ENCODE measurements around the gene HS3ST3B1.

The HS3ST3B1 gene

DNA sequence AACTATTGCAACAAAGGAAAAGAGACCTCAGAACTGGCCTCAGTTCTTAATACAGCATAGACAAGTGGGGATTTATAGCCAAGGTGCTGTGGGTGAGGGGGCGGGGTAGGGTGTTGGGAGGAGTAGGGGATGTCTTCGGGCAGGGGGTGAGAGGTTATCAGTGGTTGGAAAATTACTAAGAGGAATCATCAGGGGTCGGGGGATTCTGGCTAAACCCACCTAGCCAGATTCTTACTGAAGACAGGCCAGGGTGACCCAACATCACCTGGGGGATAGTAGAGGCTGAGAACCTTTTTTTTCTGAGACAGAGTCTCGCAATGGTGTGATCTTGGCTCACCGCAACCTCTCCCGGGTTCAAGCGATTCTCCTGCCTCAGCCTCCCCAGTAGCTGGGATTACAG is 32.6 kb downstream of the HS3ST3B1 start:
- DNase-seq (ENCODE audit: low read depth in 1 of 2, low spot score in 1 of 2) = no peak
- Histone ChIP-seq H3K27me3 (ENCODE audit: insufficient read depth, poor library complexity, severe bottlenecking) (no peaks in the 10 kb centered on the region), H3K4me3 (replicated peaks; ENCODE audit: insufficient read depth, low read length) (no peak overlapping the region), H3K27ac (replicated peaks) (no peak overlapping the region)
- no peak for TF ChIP-seq GABPA (IDR thresholded peaks at IDR 0.05; ENCODE audit: low read depth)
- TF ChIP-seq, protein P1, sequence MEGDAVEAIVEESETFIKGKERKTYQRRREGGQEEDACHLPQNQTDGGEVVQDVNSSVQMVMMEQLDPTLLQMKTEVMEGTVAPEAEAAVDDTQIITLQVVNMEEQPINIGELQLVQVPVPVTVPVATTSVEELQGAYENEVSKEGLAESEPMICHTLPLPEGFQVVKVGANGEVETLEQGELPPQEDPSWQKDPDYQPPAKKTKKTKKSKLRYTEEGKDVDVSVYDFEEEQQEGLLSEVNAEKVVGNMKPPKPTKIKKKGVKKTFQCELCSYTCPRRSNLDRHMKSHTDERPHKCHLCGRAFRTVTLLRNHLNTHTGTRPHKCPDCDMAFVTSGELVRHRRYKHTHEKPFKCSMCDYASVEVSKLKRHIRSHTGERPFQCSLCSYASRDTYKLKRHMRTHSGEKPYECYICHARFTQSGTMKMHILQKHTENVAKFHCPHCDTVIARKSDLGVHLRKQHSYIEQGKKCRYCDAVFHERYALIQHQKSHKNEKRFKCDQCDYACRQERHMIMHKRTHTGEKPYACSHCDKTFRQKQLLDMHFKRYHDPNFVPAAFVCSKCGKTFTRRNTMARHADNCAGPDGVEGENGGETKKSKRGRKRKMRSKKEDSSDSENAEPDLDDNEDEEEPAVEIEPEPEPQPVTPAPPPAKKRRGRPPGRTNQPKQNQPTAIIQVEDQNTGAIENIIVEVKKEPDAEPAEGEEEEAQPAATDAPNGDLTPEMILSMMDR (IDR thresholded peaks at IDR 0.05; ENCODE audit: insufficient read depth, low read length) = no peak
- TF ChIP-seq POLR2AphosphoS5 (IDR thresholded peaks at IDR 0.05; ENCODE audit: low read depth) = no peak
- TF ChIP-seq, protein P2, sequence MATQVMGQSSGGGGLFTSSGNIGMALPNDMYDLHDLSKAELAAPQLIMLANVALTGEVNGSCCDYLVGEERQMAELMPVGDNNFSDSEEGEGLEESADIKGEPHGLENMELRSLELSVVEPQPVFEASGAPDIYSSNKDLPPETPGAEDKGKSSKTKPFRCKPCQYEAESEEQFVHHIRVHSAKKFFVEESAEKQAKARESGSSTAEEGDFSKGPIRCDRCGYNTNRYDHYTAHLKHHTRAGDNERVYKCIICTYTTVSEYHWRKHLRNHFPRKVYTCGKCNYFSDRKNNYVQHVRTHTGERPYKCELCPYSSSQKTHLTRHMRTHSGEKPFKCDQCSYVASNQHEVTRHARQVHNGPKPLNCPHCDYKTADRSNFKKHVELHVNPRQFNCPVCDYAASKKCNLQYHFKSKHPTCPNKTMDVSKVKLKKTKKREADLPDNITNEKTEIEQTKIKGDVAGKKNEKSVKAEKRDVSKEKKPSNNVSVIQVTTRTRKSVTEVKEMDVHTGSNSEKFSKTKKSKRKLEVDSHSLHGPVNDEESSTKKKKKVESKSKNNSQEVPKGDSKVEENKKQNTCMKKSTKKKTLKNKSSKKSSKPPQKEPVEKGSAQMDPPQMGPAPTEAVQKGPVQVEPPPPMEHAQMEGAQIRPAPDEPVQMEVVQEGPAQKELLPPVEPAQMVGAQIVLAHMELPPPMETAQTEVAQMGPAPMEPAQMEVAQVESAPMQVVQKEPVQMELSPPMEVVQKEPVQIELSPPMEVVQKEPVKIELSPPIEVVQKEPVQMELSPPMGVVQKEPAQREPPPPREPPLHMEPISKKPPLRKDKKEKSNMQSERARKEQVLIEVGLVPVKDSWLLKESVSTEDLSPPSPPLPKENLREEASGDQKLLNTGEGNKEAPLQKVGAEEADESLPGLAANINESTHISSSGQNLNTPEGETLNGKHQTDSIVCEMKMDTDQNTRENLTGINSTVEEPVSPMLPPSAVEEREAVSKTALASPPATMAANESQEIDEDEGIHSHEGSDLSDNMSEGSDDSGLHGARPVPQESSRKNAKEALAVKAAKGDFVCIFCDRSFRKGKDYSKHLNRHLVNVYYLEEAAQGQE (IDR thresholded peaks at IDR 0.05; ENCODE audit: insufficient replicate concordance, low read depth) = no peak
- no peak for TF ChIP-seq SPI1 (IDR thresholded peaks at IDR 0.05; ENCODE audit: borderline replicate concordance, low read depth)

DNA sequence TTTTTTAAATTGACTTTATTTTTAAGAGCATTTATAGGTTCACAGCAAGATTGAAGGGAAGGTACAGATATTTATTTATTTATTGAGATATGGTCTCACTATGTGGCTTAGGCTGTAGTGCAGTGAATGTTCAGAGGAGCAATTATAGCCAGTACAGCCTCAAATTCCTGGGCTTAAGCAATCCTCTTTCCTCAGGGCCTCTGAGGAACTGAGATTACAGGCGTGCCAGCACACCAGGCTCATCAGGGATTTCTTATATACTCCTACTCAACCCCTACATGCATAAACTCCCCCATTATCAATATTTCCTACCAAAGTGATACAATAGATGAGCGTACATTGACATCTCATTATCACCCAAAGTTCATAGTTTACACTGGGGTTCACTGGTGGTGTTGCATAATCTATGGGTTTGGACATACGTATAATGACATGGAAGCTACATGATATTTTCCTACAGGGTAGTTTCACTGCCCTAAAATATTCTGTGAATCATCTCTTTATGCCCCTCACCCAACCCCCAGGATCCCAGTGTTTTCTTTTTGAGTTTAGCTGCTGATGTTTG is 33.5 kb downstream of the HS3ST3B1 start:
- DNase-seq (ENCODE audit: low read depth in 1 of 2, low spot score in 1 of 2) = no peak
- no peak overlapping the region for H3K4me3 ChIP-seq (replicated peaks; ENCODE audit: insufficient read depth, low read length)
- H3K27me3 ChIP-seq (ENCODE audit: insufficient read depth, poor library complexity, severe bottlenecking) = no peaks in the 10 kb centered on the region
- TF ChIP-seq SPI1 (IDR thresholded peaks at IDR 0.05; ENCODE audit: borderline replicate concordance, low read depth) = no peak
- TF ChIP-seq, protein P2 (IDR thresholded peaks at IDR 0.05; ENCODE audit: insufficient replicate concordance, low read depth) = no peak
- TF ChIP-seq, protein P1 (IDR thresholded peaks at IDR 0.05; ENCODE audit: insufficient read depth, low read length) = no peak
- no peak overlapping the region for H3K27ac ChIP-seq (replicated peaks)

DNA sequence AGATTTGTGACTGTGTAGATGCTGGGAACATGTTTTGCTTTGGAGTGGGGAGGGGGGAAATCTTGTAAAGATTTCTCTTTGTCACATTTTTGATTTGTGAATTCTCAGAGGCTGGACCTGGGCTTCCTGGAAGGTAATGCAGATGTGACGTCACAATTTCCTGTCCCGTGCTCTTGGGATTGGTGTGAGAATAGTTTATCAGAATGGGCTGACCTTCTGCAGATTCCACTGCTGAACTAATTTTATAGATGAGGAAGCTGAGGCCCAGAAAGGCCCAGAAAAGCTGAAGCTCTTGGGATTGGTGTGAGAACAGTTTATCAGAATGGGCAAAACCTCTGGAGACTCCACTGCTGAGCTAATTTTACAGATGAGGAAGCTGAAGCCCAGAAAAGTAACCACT is 34.0 kb downstream of the HS3ST3B1 start:
- Histone ChIP-seq H3K27me3 (ENCODE audit: insufficient read depth, poor library complexity, severe bottlenecking) (no peaks in the 10 kb centered on the region), H3K27ac (replicated peaks) (no peak overlapping the region), H3K4me3 (replicated peaks; ENCODE audit: insufficient read depth, low read length) (no peak overlapping the region)
- DNase-seq (ENCODE audit: low read depth in 1 of 2, low spot score in 1 of 2) = no peak
- no peak for TF ChIP-seq GABPA (IDR thresholded peaks at IDR 0.05; ENCODE audit: low read depth)

- Histone ChIP-seq H3K27me3 (ENCODE audit: insufficient read depth, poor library complexity, severe bottlenecking) (no peaks in the 10 kb centered on the region), H3K27ac (replicated peaks) (no peak overlapping the region), H3K4me3 (replicated peaks; ENCODE audit: insufficient read depth, low read length) (no peak overlapping the region)
- TF ChIP-seq POLR2AphosphoS5 (IDR thresholded peaks at IDR 0.05; ENCODE audit: low read depth) = no peak
- TF ChIP-seq, protein P2 (IDR thresholded peaks at IDR 0.05; ENCODE audit: insufficient replicate concordance, low read depth) = no peak
- no peak for TF ChIP-seq GABPA (IDR thresholded peaks at IDR 0.05; ENCODE audit: low read depth)
- TF ChIP-seq SPI1 (IDR thresholded peaks at IDR 0.05; ENCODE audit: borderline replicate concordance, low read depth) = no peak
- TF ChIP-seq, protein P1 (IDR thresholded peaks at IDR 0.05; ENCODE audit: insufficient read depth, low read length) = no peak
- DNase-seq (ENCODE audit: low read depth in 1 of 2, low spot score in 1 of 2) = no peak
These were observed 35.5 kb downstream of the HS3ST3B1 start for GRCh38 chr17:14336418-14336817.

All from HL-60 (cell line).